ENCODE measurements around the gene ANKRD37.

Gene ANKRD37

DNA sequence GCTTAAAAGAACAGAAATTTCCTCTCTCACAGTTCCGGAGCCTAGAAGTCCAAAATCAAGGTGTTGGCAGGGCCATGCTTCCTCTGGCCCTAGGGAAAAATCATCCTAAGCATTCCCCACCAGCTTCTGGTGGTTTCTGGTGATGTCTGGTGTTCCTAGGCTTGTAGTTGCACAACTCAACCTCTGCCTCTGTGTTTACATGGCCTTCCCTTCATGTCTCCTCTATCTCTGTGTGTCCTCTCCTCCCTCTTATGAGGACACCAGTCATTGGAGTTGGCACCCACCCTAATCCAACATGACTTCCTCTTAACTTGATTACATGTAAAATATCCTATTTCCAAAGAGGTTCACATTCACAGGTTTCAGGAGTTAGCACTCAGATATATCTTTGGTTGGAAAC, 16.3 kb upstream of the ANKRD37 start:
- no peak for DNase-seq (ENCODE audit: low spot score)

- DNase-seq (ENCODE audit: low spot score), result no peak
These were observed 15.1 kb upstream of the ANKRD37 start for GRCh38 chr4:185381288-185382196.

GRCh38 chr4:185382754-185383153, 13.9 kb upstream of the ANKRD37 start:
- DNase-seq (ENCODE audit: low spot score), result no peak

GRCh38 chr4:185383451-185383850, 13.2 kb upstream of the ANKRD37 start:
- no peak for DNase-seq (ENCODE audit: low spot score)

DNA sequence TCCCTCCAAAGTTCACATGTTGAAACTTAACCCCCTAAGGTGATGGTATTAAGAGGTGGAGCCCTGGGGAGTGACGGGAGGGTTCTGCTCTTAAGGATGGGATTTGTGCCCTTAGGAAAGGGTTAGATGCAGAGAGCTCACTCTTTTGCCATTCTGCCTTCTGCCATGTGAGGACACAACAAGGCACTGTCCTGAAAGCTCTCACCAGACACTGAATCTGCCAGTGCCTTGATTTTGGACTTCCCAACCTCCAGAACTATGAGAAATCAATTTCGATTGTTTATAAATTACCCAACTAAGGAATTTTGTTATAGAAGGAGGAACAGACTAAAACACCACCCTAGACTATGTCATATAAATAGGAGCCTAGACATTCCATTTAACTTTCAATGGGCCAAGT, 12.6 kb upstream of the ANKRD37 start:
- DNase-seq (ENCODE audit: low spot score), result no peak

DNA sequence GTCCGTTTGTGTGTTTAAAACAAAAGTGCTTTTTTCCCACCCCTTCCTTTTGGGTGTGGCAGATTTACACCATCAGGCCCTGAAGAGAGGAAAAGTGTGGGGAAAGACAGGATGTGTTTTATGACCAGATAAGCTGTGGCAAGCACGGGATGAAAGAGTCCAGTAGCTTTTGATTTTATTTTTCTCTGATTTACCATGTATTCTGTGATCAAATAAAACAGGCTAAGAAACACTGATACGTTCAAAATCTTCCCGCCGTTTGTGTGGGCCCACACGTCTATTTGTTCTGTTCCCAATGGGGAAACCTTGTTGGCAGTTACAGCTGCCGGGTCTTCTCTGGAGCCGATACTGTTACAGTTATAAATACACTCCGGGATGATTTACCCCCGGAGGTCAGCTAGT, 11.7 kb upstream of the ANKRD37 start:
- DNase-seq (ENCODE audit: low spot score), result no peak

DNA sequence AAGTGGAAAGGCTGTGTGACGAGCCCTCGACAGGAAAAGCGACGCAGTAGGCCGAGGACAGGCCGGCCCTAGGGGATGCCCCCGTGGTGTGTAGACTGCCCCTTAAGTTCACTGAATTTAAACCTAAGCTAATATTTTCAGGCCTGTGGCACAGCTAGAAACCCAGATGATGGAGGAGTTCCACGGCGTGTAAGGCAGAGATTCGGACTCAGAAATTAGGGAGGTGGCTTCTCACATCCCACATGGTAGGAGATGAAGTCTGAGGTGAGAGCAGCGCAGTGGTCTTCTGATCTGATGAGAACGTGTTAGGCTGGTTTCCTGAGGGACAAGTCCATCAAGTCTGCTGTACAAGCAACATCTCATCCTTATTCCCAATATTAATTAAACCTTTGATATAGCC, 8.7 kb upstream of the ANKRD37 start:
- no peak for DNase-seq (ENCODE audit: low spot score)

DNA sequence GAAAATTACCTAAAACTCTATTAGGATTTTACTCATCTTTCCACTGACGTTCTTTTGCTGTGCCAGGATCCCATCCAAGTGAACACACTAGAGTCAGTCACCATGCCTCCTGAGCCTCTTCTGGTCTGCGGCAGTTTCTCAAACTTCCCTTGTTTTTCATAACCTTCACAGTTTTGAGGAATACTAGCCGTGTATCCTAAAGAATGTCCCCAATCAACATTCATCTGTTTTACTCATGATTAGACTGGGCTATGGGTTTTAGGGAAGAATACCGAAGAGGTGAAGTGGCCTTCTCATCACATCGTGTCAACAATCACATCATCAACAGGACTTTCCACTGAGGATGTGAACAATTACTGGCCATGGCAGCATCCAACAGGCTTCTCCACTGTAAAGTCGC, 5.7 kb upstream of the ANKRD37 start:
- no peak for DNase-seq (ENCODE audit: low spot score)

GRCh38 chr4:185392156-185392555, 4.5 kb upstream of the ANKRD37 start:
- DNase-seq (ENCODE audit: low spot score), result no peak

- DNase-seq (ENCODE audit: low spot score), result no peak
These were observed 1.9 kb upstream of the ANKRD37 start for GRCh38 chr4:185394568-185395237.

- DNase-seq (ENCODE audit: low spot score), result peak; percentile 11
These were observed 1.2 kb upstream of the ANKRD37 start, which contains the start of gene LRP2BP for GRCh38 chr4:185395238-185395955. Gene LRP2BP (minus strand): TSS chr4:185395924. CDS start chr4:185378186, 17,738 bp downstream.

DNA sequence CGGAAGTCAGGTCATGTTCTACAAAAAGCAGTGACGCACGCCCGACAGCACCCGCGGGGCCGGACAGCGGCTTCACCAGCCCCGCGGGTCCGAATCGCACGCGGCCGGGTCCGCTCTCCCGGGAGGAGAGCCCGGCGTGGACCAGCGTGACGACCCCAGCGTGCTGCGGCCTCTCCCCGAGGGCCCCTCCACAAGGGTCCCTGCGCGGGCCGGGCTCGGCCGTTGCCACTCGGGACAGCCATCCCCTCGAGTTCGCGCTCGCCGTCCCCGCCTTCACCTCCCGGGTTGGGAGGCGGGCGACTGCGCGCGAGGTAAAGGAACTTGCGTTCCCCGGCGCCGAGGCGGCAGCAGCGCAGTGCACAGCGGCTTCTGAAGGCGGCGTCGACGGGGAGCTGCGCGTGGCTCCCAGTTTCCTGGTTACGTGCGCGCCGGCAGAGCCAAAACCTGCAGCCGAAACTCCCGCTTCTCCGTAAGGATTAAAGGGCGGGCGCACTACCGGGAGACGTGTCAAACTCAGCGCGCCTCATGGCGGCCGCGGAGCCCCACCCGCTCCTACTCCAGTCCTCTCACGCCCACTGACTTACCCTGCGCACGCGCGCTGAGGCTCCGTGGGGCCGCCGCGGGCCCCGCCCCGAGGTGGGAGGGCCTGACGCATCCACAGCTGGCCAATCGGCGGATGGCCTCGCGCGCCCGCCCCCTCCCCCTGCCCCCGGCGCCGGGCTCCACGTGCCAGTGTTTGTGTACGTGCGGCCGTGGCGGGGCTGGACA, 501 bp upstream of the ANKRD37 start:
- peak; percentile 96 for DNase-seq (ENCODE audit: low spot score)

GRCh38 chr4:185398618-185399017, 2.0 kb downstream of the ANKRD37 start:
- DNase-seq (ENCODE audit: low spot score), result no peak

DNA sequence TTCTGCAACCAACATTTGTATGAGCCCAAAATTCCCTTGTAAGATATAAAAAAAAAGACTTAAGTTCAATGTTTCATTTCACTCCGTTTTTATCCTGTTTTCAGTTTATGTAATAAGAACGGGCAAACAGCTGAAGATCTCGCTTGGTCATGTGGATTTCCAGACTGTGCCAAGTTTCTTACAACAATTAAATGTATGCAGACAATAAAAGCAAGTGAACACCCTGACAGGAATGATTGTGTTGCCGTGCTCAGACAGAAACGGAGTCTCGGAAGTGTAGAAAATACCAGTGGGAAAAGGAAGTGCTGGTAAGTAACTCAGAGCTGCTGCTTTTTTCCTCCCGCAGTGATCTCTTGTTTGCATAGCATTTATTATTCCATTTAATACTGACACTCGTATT, 2.8 kb downstream of the ANKRD37 start:
- DNase-seq (ENCODE audit: low spot score), result no peak

DNA sequence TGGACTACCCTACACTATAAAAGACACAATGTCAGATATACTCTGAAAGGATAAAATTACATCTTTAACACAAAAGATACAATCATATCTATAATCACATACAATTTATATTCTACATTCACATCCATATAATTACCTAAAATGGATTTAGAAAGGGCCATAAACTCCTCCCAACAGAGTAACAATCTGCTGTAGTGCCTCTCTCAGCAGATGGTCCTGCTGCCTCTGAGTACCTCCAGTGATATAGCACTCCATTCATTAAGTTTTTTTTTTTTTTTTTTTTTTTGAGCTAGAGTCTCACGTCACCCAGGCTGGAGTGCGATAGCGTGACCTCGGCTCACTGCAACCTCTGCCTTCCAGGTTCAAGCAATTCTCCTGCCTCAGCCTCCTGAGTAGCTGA, 7.4 kb downstream of the ANKRD37 start:
- DNase-seq (ENCODE audit: low spot score), result no peak

- no peak for DNase-seq (ENCODE audit: low spot score)
These were observed 8.8 kb downstream of the ANKRD37 start for GRCh38 chr4:185405296-185405999.

- DNase-seq (ENCODE audit: low spot score), result no peak
These were observed 11.8 kb downstream of the ANKRD37 start for GRCh38 chr4:185408432-185408831.

DNA sequence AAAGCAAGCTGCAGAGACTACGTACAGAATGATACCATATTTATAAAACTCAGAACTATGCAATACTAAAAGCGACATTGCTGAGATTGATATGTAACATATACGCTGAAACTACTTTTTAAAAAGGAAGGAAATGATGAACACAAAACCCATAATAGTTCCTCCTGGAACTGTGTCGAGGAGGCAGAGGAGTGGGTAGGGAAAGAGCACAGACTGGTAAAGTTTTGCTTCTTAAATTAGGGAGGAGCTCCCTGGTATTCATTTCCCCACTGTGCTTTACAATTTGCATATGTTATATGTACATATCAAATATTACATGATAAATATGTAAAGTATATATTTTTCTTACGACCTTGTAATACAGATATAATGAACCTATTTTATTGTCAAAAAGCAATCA, 15.2 kb downstream of the ANKRD37 start:
- DNase-seq (ENCODE audit: low spot score), result no peak

GRCh38 chr4:185412412-185412811, 15.8 kb downstream of the ANKRD37 start:
- DNase-seq (ENCODE audit: low spot score), result no peak

- no peak for DNase-seq (ENCODE audit: low spot score)
These were observed 20.3 kb downstream of the ANKRD37 start for GRCh38 chr4:185416955-185417354.
